ENCODE measurements around the gene TBKBP1. TPM values are rescaled to one million over a fixed set of nuclear protein-coding genes. Genes with fewer than 3 reads are reported as not detected.

The TBKBP1 gene
- total RNA-seq, 4 donors from 2014 or later, result 1.8 to 6.4 (median 4.4) TPM

DNA sequence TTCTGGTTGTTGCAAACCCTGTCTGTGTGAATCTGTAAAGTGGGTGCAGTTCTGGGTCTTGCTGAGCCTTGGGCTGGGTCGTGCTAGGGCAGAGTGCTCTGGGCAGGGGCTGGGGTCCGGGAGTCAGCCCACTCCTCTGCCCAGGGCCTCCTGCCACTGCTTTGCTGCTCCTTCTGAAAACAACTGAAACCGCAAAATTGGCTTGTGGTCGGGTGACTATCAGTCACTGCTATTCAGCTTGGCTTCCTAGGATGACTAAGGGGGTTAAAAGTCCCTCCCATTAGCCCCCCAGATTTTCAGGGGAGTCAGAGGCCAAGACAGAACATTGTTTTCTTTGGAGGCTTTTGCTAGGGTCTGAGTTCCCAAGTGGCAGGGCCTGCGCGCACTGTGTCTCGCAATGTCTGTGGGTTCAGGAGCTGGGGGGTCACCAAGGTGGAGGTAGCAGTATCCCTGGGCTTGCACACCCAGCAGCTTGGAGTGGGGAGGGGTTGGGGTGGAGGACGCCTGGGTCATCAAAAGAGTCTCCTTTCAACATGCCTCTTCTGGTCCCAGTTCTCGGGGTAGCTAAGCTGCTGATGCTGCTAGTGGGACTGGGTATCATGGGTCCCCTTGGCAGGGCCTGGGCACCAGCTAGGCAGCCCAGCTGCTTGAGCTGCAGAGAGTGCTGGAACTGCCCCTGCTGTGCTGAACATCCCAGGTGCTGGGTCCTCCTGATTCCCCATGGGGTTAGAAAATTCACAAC lies 25.6 kb downstream of the TBKBP1 start:
- H3K36me3 ChIP-seq, result no peaks in the 10 kb centered on the region
- WGBS, 2 donors (ENCODE audit: low coverage in 1 of 2), result 50% methylated on average over 9 of the region's 9 CpGs; no CpG with 5 or more reads in 1 of the 2 donors
- in situ Hi-C loops (cut with MboI; ENCODE audit: low pct_ligation_motif_present in 1 of 4, low pct_unique_long_range_greater_than_20kb in 1 of 4, low sequenced_read_pairs in 3 of 4) (no loop called here), intact Hi-C loops (cut with DNase I; ENCODE audit: low total_unique reads) (no loop called here)
- H3K27ac ChIP-seq, result no peak overlapping the region
- no peak for DNase-seq
- no peaks in the 10 kb centered on the region for H3K9me3 ChIP-seq
- no peak for TF ChIP-seq CTCF (IDR thresholded peaks at IDR 0.05)
- TF ChIP-seq POLR2A (IDR thresholded peaks at IDR 0.05), result no peak
- TF ChIP-seq EP300 (IDR thresholded peaks at IDR 0.05; ENCODE audit: low read depth), result no peak
- no peak for TF ChIP-seq POLR2AphosphoS5 (IDR thresholded peaks at IDR 0.05)
- H3K4me3 ChIP-seq, result no peak overlapping the region
- H3K27me3 ChIP-seq, result peaks cover 55% of the 10 kb centered on the region
- H3K4me1 ChIP-seq, result peaks cover 0 to 11% (median 6%) of the 10 kb centered on the region in 4 donors

DNA sequence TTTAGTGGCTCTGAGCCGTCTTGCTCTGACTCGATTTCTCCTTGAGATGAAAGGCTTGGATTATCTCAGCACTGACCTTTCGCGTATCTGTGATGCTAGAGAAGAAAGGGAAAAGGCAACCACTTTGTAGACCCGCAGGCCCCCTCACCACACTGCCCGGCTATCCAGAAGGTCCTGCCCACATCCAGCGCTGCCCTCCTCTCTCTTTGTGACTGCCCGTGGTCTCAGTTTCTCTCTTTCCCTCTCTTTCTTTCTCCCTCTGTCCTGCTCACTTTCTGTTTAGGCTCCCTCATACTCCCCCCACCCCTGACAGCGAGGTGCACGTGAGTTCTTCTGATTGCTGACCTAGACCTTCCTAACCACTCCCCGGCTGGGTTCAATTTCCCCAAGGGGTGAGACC lies 26.2 kb downstream of the TBKBP1 start:
- peaks cover 0 to 11% (median 6%) of the 10 kb centered on the region in 4 donors for H3K4me1 ChIP-seq
- WGBS, 2 donors (ENCODE audit: low coverage in 1 of 2), result 59 to 65% methylated on average over 5 to 11 of the region's 11 CpGs
- no peak for DNase-seq
- intact Hi-C loops (cut with DNase I; ENCODE audit: low total_unique reads) (no loop called here), in situ Hi-C loops (cut with MboI; ENCODE audit: low pct_ligation_motif_present in 1 of 4, low pct_unique_long_range_greater_than_20kb in 1 of 4, low sequenced_read_pairs in 3 of 4) (no loop called here)
- TF ChIP-seq POLR2AphosphoS5 (IDR thresholded peaks at IDR 0.05) (no peak), EP300 (IDR thresholded peaks at IDR 0.05; ENCODE audit: low read depth) (no peak), CTCF (IDR thresholded peaks at IDR 0.05) (no peak), POLR2A (IDR thresholded peaks at IDR 0.05) (no peak)
- no peak overlapping the region for H3K27ac ChIP-seq
- no peaks in the 10 kb centered on the region for H3K36me3 ChIP-seq
- no peaks in the 10 kb centered on the region for H3K9me3 ChIP-seq
- no peak overlapping the region for H3K4me3 ChIP-seq
- H3K27me3 ChIP-seq, result peaks cover 59% of the 10 kb centered on the region

- no peaks in the 10 kb centered on the region for H3K36me3 ChIP-seq
- H3K9me3 ChIP-seq, result no peaks in the 10 kb centered on the region
- H3K27ac ChIP-seq, result no peak overlapping the region
- no peak overlapping the region for H3K4me3 ChIP-seq
- intact Hi-C loops (cut with DNase I; ENCODE audit: low total_unique reads) (no loop called here), in situ Hi-C loops (cut with MboI; ENCODE audit: low pct_ligation_motif_present in 1 of 4, low pct_unique_long_range_greater_than_20kb in 1 of 4, low sequenced_read_pairs in 3 of 4) (no loop called here)
- H3K4me1 ChIP-seq, result peaks cover 0 to 11% (median 6%) of the 10 kb centered on the region in 4 donors
- H3K27me3 ChIP-seq, result peaks cover 62% of the 10 kb centered on the region
- TF ChIP-seq EP300 (IDR thresholded peaks at IDR 0.05; ENCODE audit: low read depth) (no peak), POLR2AphosphoS5 (IDR thresholded peaks at IDR 0.05) (no peak), CTCF (IDR thresholded peaks at IDR 0.05) (no peak), POLR2A (IDR thresholded peaks at IDR 0.05) (no peak)
- peak; percentile 28 for DNase-seq
- 16% methylated on average over 31 of the region's 36 CpGs; no CpG with 5 or more reads in 1 of the 2 donors for WGBS, 2 donors (ENCODE audit: low coverage in 1 of 2)
Measured at GRCh38 chr17:47720754-47721533, 27.0 kb downstream of the TBKBP1 start.

- Histone ChIP-seq H3K9me3 (no peaks in the 10 kb centered on the region), H3K27me3 (peaks cover 65% of the 10 kb centered on the region), H3K4me1 (peaks cover 0 to 11% (median 6%) of the 10 kb centered on the region in 4 donors), H3K36me3 (no peaks in the 10 kb centered on the region), H3K4me3 (no peak overlapping the region), H3K27ac (no peak overlapping the region)
- in situ Hi-C loops (cut with MboI; ENCODE audit: low pct_ligation_motif_present in 1 of 4, low pct_unique_long_range_greater_than_20kb in 1 of 4, low sequenced_read_pairs in 3 of 4) (no loop called here), intact Hi-C loops (cut with DNase I; ENCODE audit: low total_unique reads) (no loop called here)
- 14 to 43% methylated on average over 2 to 8 of the region's 8 CpGs for WGBS, 2 donors (ENCODE audit: low coverage in 1 of 2)
- no peak for TF ChIP-seq POLR2AphosphoS5 (IDR thresholded peaks at IDR 0.05)
- TF ChIP-seq EP300 (IDR thresholded peaks at IDR 0.05; ENCODE audit: low read depth), result no peak
- TF ChIP-seq POLR2A (IDR thresholded peaks at IDR 0.05), result no peak
- TF ChIP-seq CTCF (IDR thresholded peaks at IDR 0.05), result no peak
- no peak for DNase-seq
Measured at GRCh38 chr17:47721725-47722124, 27.8 kb downstream of the TBKBP1 start.

All from transverse colon (tissue), 4 donors.